ENCODE results near the gene TCEAL7. TPM values are rescaled to one million over a fixed set of nuclear protein-coding genes. Genes with fewer than 3 reads are reported as not detected.

TCEAL7 gene
- total RNA-seq, 4 donors from 2014 or later: 23.6 to 90.0 (median 60.4) TPM

DNA sequence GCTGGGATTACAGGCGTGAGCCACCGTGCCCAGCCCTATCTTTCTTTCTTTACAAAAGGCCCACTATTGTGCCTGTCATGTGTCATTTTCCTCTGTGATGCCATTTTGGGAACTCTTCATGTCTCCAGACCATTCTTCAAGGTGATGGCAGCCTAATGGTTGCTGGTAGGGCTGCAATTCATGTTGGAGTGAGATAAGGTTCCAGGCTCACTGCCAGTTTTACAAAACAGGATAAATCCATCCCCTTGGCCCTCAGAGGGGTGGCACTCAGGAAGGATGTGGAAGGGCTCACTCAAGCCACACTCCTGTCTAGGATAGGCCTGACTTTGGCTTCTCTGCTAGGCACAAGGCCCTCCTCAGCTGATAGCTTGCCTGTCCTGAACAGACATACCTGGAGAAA lies 30.1 kb downstream of the TCEAL7 start:
- H3K4me3 ChIP-seq: no peak overlapping the region
- no peaks in the 10 kb centered on the region for H3K36me3 ChIP-seq
- no peaks in the 10 kb centered on the region for H3K9me3 ChIP-seq
- no peaks in the 10 kb centered on the region for H3K4me1 ChIP-seq
- H3K27me3 ChIP-seq: peaks cover 0 to 3% of the 10 kb centered on the region in 2 donors
- no peak for TF ChIP-seq POLR2A (IDR thresholded peaks at IDR 0.05)
- TF ChIP-seq, protein P1, sequence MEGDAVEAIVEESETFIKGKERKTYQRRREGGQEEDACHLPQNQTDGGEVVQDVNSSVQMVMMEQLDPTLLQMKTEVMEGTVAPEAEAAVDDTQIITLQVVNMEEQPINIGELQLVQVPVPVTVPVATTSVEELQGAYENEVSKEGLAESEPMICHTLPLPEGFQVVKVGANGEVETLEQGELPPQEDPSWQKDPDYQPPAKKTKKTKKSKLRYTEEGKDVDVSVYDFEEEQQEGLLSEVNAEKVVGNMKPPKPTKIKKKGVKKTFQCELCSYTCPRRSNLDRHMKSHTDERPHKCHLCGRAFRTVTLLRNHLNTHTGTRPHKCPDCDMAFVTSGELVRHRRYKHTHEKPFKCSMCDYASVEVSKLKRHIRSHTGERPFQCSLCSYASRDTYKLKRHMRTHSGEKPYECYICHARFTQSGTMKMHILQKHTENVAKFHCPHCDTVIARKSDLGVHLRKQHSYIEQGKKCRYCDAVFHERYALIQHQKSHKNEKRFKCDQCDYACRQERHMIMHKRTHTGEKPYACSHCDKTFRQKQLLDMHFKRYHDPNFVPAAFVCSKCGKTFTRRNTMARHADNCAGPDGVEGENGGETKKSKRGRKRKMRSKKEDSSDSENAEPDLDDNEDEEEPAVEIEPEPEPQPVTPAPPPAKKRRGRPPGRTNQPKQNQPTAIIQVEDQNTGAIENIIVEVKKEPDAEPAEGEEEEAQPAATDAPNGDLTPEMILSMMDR (IDR thresholded peaks at IDR 0.05): no peak
- no peak overlapping the region for H3K27ac ChIP-seq
- DNase-seq: no peak
- intact Hi-C loops (cut with DNase I; ENCODE audit: low total_unique reads): no loop called here

DNA sequence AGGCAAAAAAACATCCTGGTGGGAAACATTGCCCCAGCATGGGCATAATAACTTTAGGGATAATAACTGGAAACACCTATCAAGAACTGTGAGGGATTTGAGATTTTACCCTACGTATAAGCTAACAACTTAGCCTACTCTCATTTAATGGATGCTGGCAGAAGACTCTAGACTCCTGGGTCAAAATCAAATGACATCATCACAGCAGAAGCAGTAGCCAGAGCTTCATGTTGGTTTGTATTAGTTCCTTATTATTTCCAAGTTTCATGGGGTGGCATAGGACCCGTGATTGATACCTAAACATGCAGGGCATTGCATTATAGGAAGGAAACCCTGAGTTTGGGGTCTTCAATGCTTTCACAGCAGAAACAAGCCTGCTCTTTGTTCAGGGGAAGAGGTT lies 30.9 kb downstream of the TCEAL7 start:
- no peak overlapping the region for H3K4me3 ChIP-seq
- TF ChIP-seq POLR2A (IDR thresholded peaks at IDR 0.05): no peak
- TF ChIP-seq, protein P1 (IDR thresholded peaks at IDR 0.05): no peak
- no peaks in the 10 kb centered on the region for H3K4me1 ChIP-seq
- peaks cover 0 to 3% of the 10 kb centered on the region in 2 donors for H3K27me3 ChIP-seq
- H3K27ac ChIP-seq: no peak overlapping the region
- H3K36me3 ChIP-seq: no peaks in the 10 kb centered on the region
- no peak for DNase-seq
- no peaks in the 10 kb centered on the region for H3K9me3 ChIP-seq
- intact Hi-C loops (cut with DNase I; ENCODE audit: low total_unique reads): no loop called here

DNA sequence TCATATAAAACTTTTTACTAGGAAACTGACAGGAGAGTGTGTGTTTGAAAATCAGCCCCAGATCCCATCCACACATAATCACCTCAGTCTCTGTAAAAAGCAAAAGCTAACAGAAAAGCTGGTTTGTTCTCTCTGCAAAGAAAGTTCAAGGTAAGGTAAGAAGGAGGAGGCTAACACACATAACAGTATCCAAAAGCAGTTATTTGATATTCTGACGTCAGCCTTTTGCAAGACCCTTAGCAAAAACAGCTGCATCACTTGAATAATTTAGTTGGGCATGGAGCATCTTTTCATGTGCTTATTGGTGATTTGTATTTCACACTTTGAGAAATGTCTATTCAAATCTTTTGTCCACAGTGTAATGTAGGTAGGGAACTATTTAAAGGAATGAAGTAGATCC lies 31.8 kb downstream of the TCEAL7 start:
- no peaks in the 10 kb centered on the region for H3K36me3 ChIP-seq
- no peak for DNase-seq
- no peak overlapping the region for H3K27ac ChIP-seq
- TF ChIP-seq POLR2A (IDR thresholded peaks at IDR 0.05): no peak
- TF ChIP-seq, protein P1 (IDR thresholded peaks at IDR 0.05): no peak
- H3K27me3 ChIP-seq: peaks cover 0 to 3% of the 10 kb centered on the region in 2 donors
- H3K4me3 ChIP-seq: no peak overlapping the region
- H3K9me3 ChIP-seq: no peaks in the 10 kb centered on the region
- intact Hi-C loops (cut with DNase I; ENCODE audit: low total_unique reads): no loop called here
- no peaks in the 10 kb centered on the region for H3K4me1 ChIP-seq

DNA sequence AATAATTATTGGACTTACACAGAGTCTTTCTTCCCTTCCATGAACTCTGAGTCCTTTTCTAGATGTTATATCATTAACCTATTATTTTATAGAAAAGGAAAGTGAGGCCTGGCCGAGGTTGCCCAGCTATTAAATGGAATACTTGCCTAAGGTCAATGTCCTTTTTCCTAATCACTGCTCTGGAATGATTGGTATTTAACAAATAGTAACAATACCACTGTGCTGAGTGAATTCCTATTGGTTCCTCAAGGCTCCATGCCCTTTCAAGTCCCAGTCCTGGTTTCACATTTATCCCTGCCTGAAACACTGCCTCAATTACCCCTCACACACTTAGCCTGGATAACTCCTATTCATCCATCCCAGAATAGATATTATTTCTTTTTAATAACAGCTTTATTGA lies 32.4 kb downstream of the TCEAL7 start:
- TF ChIP-seq, protein P1 (IDR thresholded peaks at IDR 0.05): no peak
- no peak for TF ChIP-seq POLR2A (IDR thresholded peaks at IDR 0.05)

DNA sequence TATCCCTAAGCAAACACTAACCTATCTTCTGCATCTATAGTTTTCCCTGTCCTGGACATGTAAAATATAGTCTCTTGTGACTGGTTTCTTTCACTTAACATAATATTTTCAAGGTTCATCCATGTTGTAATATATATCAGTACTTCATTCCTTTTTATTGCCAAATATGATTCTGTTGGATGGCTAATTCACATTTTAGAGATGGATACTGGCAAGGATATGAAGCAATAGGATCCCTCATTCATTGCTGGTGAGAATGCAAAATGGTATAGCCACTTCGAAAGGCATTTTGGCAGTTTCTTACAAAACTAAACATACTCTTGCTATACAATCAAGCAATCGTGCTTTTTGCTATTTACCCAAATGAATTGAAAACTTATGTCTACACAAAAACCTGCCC lies 33.0 kb downstream of the TCEAL7 start:
- no peak for DNase-seq
- intact Hi-C loops (cut with DNase I; ENCODE audit: low total_unique reads): no loop called here
- Histone ChIP-seq H3K9me3 (no peaks in the 10 kb centered on the region), H3K4me1 (no peaks in the 10 kb centered on the region), H3K36me3 (no peaks in the 10 kb centered on the region), H3K27me3 (peaks cover 0 to 3% of the 10 kb centered on the region in 2 donors), H3K27ac (no peak overlapping the region), H3K4me3 (no peak overlapping the region)
- TF ChIP-seq POLR2A (IDR thresholded peaks at IDR 0.05): no peak
- TF ChIP-seq, protein P1 (IDR thresholded peaks at IDR 0.05): no peak

More for the DNA sequence above, 32.4 kb downstream of the TCEAL7 start:
- Histone ChIP-seq H3K36me3 (no peaks in the 10 kb centered on the region), H3K9me3 (no peaks in the 10 kb centered on the region), H3K4me1 (no peaks in the 10 kb centered on the region), H3K27ac (no peak overlapping the region), H3K27me3 (peaks cover 0 to 3% of the 10 kb centered on the region in 2 donors), H3K4me3 (no peak overlapping the region)
- intact Hi-C loops (cut with DNase I; ENCODE audit: low total_unique reads): no loop called here
- DNase-seq: no peak

Data from uterus (tissue), 4 donors.